ENCODE results near the gene SPOCK3. TPM values are rescaled to one million over a fixed set of nuclear protein-coding genes. Genes with fewer than 3 reads are reported as not detected.

The SPOCK3 gene
- total and polyA plus RNA-seq, 10 of the 15 experiments (the other 5 are each of a cell fraction or from before 2014, with no cell fraction given): 0.06 to 0.39 (median 0.09) TPM; not detected in 5

GRCh38 chr4:166734797-166735196 is 499.5 kb downstream of the SPOCK3 start:
- Histone ChIP-seq H3K27ac (ENCODE audit: control insufficient read depth, insufficient read depth) (no peak overlapping the region), H3K9ac (ENCODE audit: control insufficient read depth, insufficient read depth, low read length) (no peak overlapping the region), H3K4me3 (no peak overlapping the region), H2AFZ (ENCODE audit: control insufficient read depth, low read depth, low read length) (no peak overlapping the region), H4K20me1 (ENCODE audit: control insufficient read depth, insufficient read depth) (no peaks in the 10 kb centered on the region), H3K27me3 (replicated peaks in 1 of 2; ENCODE audit: control insufficient read depth in 2 of 2, insufficient read depth in 2 of 2, low read length in 1 of 2) (no peaks in the 10 kb centered on the region), H3K79me2 (ENCODE audit: control insufficient read depth, insufficient read depth, low read length) (no peaks in the 10 kb centered on the region), H3K9me3 (replicated peaks; ENCODE audit: control insufficient read depth, insufficient read depth, low read length) (no peaks in the 10 kb centered on the region; the same call in 2 of the 3 replicates), H3K36me3 (ENCODE audit: control insufficient read depth in 2 of 2, insufficient read depth in 2 of 2, low read length in 1 of 2) (no peaks in the 10 kb centered on the region), H3K4me2 (ENCODE audit: control insufficient read depth, insufficient read depth) (no peak overlapping the region), H3K4me1 (ENCODE audit: control insufficient read depth, insufficient read depth, low read length) (no peaks in the 10 kb centered on the region)
- in situ Hi-C loops (cut with MboI): no loop called here
- WGBS (ENCODE audit: insufficient coverage, insufficient replicate concordance, low lambda C conversion rate, missing lambda C conversion rate): 34% methylated on average over 3 of the region's 3 CpGs
- ATAC-seq (no peak), FAIRE-seq (no peak), DNase-seq (ENCODE audit: low read depth, low spot score) (no peak)
- RAD21 ChIA-PET (ENCODE audit: unreplicated experiment): interaction anchor here (0.5 kb wide), 1 partner anchor 80 kb away, joined by 3 read pairs; no protein-coding TSS in a partner anchor
- intact Hi-C loops (cut with micrococcal nuclease; ENCODE audit: unreplicated experiment): no loop called here
- CTCF ChIA-PET: no interaction called here
- BruUV-seq (replicated peaks): no TSS peak
- POLR2A ChIA-PET: no interaction called here
- SMC1A ChIA-PET (ENCODE audit: uncharacterized antibody, unreplicated experiment): no interaction called here
- TF ChIP-seq RBBP5 (conservative IDR thresholded peaks at IDR 0.05) (no peak), NFIC (IDR thresholded peaks at IDR 0.05; ENCODE audit: low read depth, low read length) (no peak), TARDBP (IDR thresholded peaks at IDR 0.05; ENCODE audit: borderline replicate concordance) (no peak), MTA2 (IDR thresholded peaks at IDR 0.05; ENCODE audit: low read depth) (no peak), PBX3 (IDR thresholded peaks at IDR 0.05; ENCODE audit: insufficient replicate concordance, low read depth, low read length) (no peak), POLR2AphosphoS2 (IDR thresholded peaks at IDR 0.05; ENCODE audit: low read depth, low read length) (no peak), IRF3 (IDR thresholded peaks at IDR 0.05) (no peak), LARP7 (IDR thresholded peaks at IDR 0.05) (no peak), ELK1 (IDR thresholded peaks at IDR 0.05; ENCODE audit: low read depth, low read length) (no peak), SREBF2 (IDR thresholded peaks at IDR 0.05; ENCODE audit: low read length) (no peak), CBX5 (IDR thresholded peaks at IDR 0.05; ENCODE audit: low read depth) (no peak), SMARCA5 (IDR thresholded peaks at IDR 0.05) (no peak), FOXM1 (IDR thresholded peaks at IDR 0.05; ENCODE audit: low read depth, low read length) (no peak), SPI1 (IDR thresholded peaks at IDR 0.05; ENCODE audit: borderline replicate concordance, insufficient read depth, low read depth, low read length) (no peak), BCL11A (IDR thresholded peaks at IDR 0.05; ENCODE audit: low read depth, low read length) (no peak), SMC3 (IDR thresholded peaks at IDR 0.05; ENCODE audit: borderline replicate concordance, low read length) (no peak), EED (IDR thresholded peaks at IDR 0.05; ENCODE audit: low read depth) (no peak)

All from GM12878 (cell line).